GM12891 (cell line): ENCODE results near the gene SIAH1.
A peak's percentile ranks its signal among the peaks of the same experiment; 100 is the strongest.

Experiments
- DNase-seq: peaks from one replicate; pipeline ENCODE4 v3.0.0; 2011; ENCODE audit warnings: low spot score; ENCODE audit not compliant: insufficient read length
- FAIRE-seq: peaks from 2 replicates; lab custom pipeline; 2011; peaks lifted over from hg19 to GRCh38; lab: Jason Lieb, UNC
- PAX5 ChIP-seq: IDR thresholded peaks from 2 replicates; pipeline ENCODE4 v1.6.1; 2011; ENCODE audit warnings: low read length, moderate library complexity, mild to moderate bottlenecking; ENCODE audit not compliant: insufficient read depth, severe bottlenecking
- POLR2A ChIP-seq: IDR thresholded peaks from 2 replicates; pipeline ENCODE4 v1.6.1; 2011; ENCODE audit warnings: low read depth, low read length, control low read depth
- POLR2AphosphoS5 ChIP-seq: IDR thresholded peaks from 2 replicates; pipeline ENCODE4 v1.6.1; 2011; ENCODE audit warnings: low read depth, low read length, control low read depth
- POU2F2 ChIP-seq: IDR thresholded peaks from 2 replicates; pipeline ENCODE4 v1.6.1; 2011; ENCODE audit warnings: low read depth, mild to moderate bottlenecking, control low read depth, low read length, moderate library complexity
- SPI1 ChIP-seq: IDR thresholded peaks from 2 replicates; pipeline ENCODE4 v1.6.1; 2011; ENCODE audit warnings: low read depth, low read length, control low read depth
- TAF1 ChIP-seq: IDR thresholded peaks from 2 replicates; pipeline ENCODE4 v1.6.1; 2011; ENCODE audit warnings: low read depth, low read length, control low read depth

Gene SIAH1

DNA sequence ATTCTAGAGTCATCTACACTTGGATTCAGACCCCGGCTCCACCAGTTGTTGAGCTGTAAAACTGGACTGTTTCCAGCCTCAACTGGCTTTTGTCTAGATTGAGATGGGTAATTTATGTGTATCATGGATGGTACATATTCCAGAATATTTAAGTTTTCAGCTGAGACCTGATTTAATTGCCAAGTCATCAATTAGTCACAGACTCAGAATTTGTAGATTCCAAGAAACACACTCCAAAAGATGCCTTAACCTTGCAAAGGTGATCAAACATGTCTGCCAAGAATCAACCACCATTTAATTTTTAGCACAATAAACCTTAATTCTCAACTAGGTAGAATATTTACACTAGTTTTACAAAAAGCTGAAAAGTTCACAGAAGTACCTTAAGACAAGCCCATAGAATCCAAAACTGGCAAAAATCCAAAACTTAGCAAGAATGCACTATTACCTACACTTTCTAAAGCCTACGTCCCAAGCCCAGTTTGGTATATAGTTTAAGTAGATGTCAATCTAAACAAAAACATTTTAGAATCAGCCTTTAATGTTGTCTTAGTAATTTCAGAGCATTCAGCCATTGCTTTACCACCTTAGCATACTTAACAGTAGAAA, 17.7 kb downstream of the SIAH1 start:
- TF ChIP-seq TAF1 (no peak), SPI1 (no peak), PAX5 (no peak), POU2F2 (no peak), POLR2A (no peak)
- DNase-seq = no peak
- FAIRE-seq = peak; percentile 43

DNA sequence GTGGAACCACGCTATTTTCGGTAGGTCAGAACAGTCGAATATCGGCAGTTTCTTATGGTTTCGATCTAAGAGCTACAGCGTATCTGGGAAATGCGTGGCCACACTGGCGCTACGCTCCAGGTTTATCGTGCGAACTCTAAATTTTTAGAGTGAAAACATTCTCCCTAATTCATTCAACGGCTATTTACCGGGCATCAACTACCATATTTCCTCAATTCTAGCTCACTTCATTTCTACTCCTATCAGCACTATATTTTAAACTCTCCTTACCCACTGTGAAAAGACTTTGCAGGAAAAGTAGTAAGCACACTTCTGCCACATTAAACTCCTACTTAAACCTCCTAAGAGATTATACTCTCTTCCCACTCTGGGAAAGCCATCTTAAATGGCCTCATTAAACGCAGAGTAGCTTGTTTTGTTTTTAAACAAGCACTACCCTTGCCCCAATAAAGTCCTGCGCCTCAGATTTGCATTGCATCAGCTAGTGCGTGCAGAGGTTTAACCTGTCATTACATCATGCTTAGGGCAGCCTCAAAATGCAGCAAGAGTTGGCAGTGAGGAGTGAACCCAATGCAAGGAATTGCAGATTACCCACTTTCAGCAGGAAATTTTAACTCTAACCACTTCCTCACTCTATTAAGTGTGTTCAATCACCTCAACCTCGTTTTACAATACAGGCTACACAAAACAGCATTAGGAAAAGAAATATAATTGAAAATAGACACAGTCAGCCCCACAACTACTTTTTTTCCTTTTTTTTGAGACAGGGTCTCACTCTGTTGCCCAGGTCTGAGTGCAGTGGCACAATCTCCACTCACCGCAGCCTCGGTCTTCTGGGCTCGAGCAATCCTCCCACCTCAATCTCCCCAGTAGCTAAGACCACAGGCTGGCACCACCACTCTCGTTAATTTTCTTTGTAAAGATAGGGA, 18.8 kb downstream of the SIAH1 start:
- FAIRE-seq = peak; percentile 79
- DNase-seq = peak; percentile 32
- TF ChIP-seq PAX5 (no peak), TAF1 (peak; percentile 34; the same call in 1 of the 2 replicates), SPI1 (peak; percentile 57), POU2F2 (peak; percentile 77; the same call in 1 of the 2 replicates), POLR2A (0 out of 2 replicates have a peak, but pooled peaks have one; percentile 19), POLR2AphosphoS5 (no peak)

DNA sequence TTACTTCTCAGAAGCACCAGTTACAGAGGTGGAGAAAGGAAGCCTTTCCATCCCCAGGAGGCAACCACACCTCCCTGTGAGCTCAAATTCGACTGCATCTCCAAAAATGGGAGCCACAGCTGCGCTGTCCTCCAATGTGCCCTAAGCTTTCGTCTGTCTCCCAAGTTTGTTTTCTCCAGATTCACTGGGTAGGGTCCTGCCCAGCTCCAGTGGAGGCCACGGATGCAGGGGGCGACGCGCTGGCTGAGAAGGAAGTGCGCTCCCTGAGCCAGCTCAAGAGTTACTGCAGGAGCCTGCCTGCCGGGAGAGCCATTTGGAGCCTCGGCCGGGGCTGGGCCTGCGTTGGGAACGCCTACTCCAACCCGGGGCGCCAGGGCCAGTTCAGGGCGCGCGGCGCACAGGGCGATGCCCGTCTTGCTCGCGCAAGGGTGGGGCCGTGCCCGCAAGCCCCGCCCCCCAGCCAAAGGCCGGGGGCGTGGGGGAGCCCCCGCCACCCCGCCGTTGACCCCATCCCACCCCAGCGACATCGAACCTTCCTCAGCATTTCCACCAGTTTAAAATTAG, 19.5 kb downstream of the SIAH1 start:
- peak; percentile 56 for DNase-seq
- peak; percentile 49; the same call in 1 of the 2 replicates for TF ChIP-seq POLR2AphosphoS5
- TF ChIP-seq POU2F2 = no peak; the same call in 1 of the 2 replicates
- TF ChIP-seq PAX5 = no peak
- peak; percentile 19; the same call in 1 of the 2 replicates for TF ChIP-seq TAF1
- no peak for TF ChIP-seq SPI1
- peak; percentile 47 for TF ChIP-seq POLR2A
- FAIRE-seq = peak; percentile 92

DNA sequence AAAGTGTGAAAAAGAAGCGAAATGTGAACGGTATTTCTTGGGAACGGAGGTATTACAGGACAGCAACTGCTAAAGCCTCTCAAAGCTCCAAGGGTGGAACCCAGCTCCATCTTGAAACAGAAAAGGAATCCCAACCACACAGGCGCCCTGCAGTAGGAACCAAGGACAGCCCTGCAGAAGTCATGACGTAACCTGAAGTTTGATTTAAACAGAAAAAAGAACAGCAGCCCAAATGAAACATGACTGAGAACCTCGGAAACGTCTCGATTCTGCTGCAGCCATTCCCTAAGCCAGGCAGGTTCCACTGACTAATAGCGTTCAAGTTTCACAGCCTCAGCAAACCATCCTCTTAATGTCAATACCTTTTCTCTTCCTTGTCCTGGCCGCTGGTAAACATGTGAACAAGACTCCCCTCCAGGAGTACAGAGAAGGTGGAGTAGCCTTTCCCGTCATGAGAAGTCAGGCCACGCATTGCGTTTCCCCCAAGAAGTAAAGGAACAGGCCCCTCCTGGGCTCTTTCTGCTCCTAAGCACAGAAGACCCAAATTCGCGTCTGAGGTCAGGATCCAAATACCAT, 20.1 kb downstream of the SIAH1 start:
- TF ChIP-seq POLR2A = no peak
- no peak for TF ChIP-seq SPI1
- no peak for TF ChIP-seq PAX5
- TF ChIP-seq TAF1 = no peak
- no peak for DNase-seq

DNA sequence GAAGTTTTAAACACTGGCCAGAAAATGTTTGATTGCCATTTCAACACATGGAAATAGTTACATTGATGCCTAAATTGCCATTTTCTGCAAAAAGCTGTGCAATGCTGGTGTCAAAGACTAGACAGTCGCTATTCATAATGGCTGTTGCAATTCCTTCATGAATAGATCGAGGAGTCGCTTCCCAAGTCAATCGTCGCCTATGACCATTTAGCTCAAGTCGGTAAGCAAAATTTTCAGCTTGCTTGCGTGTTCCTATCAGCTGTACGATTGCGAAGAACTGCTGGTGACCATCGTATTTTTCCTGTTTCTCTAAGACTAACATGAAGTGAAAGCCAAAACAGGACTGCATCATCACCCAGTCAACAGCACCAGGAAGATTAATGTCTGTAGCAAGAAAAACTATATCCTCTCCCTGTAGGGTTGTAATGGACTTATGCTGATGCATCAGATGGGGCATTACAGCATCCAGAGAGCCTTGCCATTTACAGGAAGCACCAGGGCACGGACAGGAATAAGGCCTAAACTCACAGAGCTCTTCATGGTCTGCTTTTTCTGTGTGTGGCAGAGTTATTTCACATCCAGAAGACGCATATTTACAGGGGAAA, 23.6 kb downstream of the SIAH1 start:
- no peak for TF ChIP-seq POLR2A
- no peak for TF ChIP-seq PAX5
- TF ChIP-seq POLR2AphosphoS5 = no peak
- TF ChIP-seq POU2F2 = no peak
- no peak for TF ChIP-seq TAF1
- no peak for TF ChIP-seq SPI1
- peak; percentile 47 for FAIRE-seq
- DNase-seq = no peak

More for the DNA sequence above, 20.1 kb downstream of the SIAH1 start:
- peak; percentile 16 for FAIRE-seq

DNA sequence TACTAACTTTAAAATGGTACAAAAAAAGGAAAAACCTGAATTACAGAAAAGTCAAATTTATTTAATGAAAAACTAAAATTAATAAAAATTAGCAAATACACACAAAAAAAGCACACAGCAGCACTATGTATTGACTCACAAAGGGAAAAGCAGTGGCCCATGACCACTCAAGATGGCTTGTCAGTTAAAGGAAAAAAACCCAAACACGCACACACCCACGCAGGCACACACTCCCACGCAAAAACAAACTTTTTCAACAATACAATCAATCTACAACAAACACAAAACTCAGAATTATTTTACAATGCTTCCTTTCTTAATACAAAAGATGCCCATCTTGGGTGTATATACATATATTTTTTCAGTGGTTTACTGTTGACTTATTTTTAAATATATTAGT, 24.2 kb downstream of the SIAH1 start:
- TF ChIP-seq POLR2A (no peak), TAF1 (no peak), POLR2AphosphoS5 (no peak), PAX5 (peak; percentile 91), SPI1 (no peak), POU2F2 (peak; percentile 40; the same call in 1 of the 2 replicates)
- DNase-seq (no peak), FAIRE-seq (no peak)

DNA sequence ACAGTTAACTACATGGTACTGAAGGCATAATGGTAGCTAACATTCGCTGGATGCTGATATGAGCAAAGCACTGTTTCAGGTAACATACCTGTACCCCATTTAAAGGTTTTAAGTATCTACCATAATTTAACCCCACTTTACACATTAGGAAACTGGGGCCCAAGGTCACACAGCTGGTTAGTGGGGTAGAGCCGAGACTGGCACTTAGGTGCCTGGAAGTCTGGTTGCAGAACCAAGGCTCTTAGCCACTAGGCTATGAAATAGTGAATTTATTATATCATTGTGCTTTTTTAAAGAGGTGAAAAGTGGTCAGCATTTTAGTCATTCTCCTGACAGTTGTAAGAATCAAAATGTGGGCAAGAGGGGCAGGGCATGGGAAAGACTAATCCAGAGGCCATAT, 25.2 kb downstream of the SIAH1 start:
- no peak for DNase-seq
- TF ChIP-seq POU2F2 = no peak
- TF ChIP-seq SPI1 = no peak
- TF ChIP-seq TAF1 = no peak
- TF ChIP-seq PAX5 = no peak
- no peak for TF ChIP-seq POLR2AphosphoS5
- no peak for TF ChIP-seq POLR2A
- no peak for FAIRE-seq

DNA sequence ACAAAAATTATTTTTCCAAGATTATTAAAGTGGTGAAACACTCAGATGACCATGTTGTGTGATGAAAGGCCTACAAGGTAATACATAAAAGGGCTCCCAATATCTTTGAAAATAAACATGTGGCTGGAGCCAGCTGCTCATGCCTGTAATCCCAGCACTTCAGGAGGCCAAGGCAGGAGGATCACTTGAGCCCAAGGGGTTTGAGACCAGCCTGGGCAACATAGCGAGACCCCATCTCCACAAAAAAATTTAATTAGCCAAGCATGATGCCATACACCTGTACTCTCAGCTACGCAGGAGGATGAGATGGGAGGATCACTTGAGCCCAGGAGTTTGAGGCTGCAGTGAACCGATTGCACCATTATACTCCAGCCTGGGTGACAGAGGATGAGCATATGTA, 26.8 kb downstream of the SIAH1 start:
- DNase-seq (no peak), FAIRE-seq (no peak)

More for the DNA sequence above, 26.8 kb downstream of the SIAH1 start:
- TF ChIP-seq POLR2AphosphoS5 = no peak
- no peak for TF ChIP-seq TAF1
- TF ChIP-seq PAX5 = no peak
- no peak for TF ChIP-seq SPI1
- no peak for TF ChIP-seq POLR2A
- no peak for TF ChIP-seq POU2F2
